ENCODE results near the gene KCNG1. TPM values are rescaled to one million over a fixed set of nuclear protein-coding genes. Genes with fewer than 3 reads are reported as not detected.
A peak's percentile ranks its signal among the peaks of the same experiment; 100 is the strongest.

Gene KCNG1
- total and polyA plus RNA-seq, 8 donors, result 0.98 to 4.0 (median 2.1) TPM

DNA sequence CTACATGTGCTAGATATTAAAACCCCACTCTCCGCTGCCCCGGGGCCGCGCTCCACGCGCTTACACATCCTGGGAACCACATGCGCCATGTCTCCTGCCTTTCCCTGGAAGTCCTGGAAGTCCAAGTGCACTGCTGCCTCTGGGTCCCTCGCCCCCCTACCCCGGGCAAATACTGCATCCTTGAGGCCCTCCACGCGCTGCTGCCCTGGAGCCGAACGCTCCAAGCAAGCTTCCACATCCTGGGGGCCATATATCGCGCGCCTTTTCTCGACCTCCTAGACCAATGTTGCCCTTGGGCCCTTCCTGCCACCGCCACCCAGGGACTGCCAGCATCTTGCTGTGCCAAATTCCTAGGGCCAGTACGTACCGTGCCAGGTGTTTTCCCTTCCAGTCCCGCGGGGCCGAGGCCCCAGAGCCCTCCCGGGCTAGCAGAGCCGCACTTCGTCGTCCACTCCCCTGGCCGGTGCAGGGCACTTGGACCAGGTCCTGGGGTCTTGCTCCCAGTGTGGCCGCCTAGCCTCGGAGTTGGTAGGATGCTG, 779 bp upstream of the KCNG1 start:
- no peaks in the 10 kb centered on the region for H3K4me1 ChIP-seq
- FAIRE-seq, result no peak
- H3K27ac ChIP-seq, result no peak overlapping the region
- peak in 3 of 6 donors; percentile 16 to 42 (median 31) for DNase-seq
- peaks cover 0 to 13% (median 2%) of the 10 kb centered on the region in 4 donors for H3K27me3 ChIP-seq
- WGBS, 2 donors, result 13 to 15% methylated on average over 30 of the region's 30 CpGs
- H3K9me3 ChIP-seq, result no peaks in the 10 kb centered on the region
- intact Hi-C loops (cut with DNase I), result no loop called here
- no peaks in the 10 kb centered on the region for H3K36me3 ChIP-seq
- H3K4me3 ChIP-seq, result peak overlapping the region; percentile 23 to 59 (median 34)
- ATAC-seq, result peak; percentile 41 to 58 (median 48)
- TF ChIP-seq CTCF (IDR thresholded peaks at IDR 0.05), result no peak

GRCh38 chr20:51022227-51022802, 592 bp downstream of the KCNG1 start:
- Histone ChIP-seq H3K9me3 (no peaks in the 10 kb centered on the region), H3K4me3 (peak overlapping the region; percentile 23 to 59 (median 34)), H3K27me3 (peaks cover 0 to 13% (median 2%) of the 10 kb centered on the region in 4 donors), H3K27ac (no peak overlapping the region), H3K4me1 (no peaks in the 10 kb centered on the region), H3K36me3 (no peaks in the 10 kb centered on the region)
- 6 to 7% methylated on average over 39 of the region's 39 CpGs for WGBS, 2 donors
- DNase-seq (no peak), FAIRE-seq (no peak), ATAC-seq (peak in 2 of 4 donors; percentile 6 to 8)
- TF ChIP-seq CTCF (IDR thresholded peaks at IDR 0.05), result no peak
- intact Hi-C loops (cut with DNase I), result no loop called here

GRCh38 chr20:51021067-51022025, 1.6 kb downstream of the KCNG1 start:
- no peak for FAIRE-seq

DNA sequence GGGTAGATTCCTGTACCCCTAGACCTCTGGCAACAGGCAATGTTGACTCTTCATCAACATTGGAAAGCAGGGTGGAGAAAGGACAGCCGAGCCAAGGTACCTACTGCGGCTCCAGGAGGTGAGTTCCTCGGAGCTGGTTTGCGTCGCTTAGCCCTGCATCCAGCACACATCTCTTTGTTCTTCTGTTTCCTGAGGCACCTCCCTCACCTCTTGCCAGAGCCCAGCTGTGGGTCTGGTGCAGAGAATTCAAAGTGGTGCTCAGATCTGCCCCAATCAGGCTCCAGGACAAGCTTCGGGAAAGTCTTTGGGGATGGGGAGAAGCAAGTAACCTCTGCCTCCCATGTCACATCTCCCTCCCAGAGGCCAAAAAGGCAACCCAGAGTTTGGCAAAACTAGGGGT, 2.2 kb downstream of the KCNG1 start:
- no peak for TF ChIP-seq CTCF (IDR thresholded peaks at IDR 0.05)
- Histone ChIP-seq H3K4me3 (no peak overlapping the region), H3K27ac (no peak overlapping the region), H3K9me3 (no peaks in the 10 kb centered on the region), H3K4me1 (no peaks in the 10 kb centered on the region), H3K36me3 (no peaks in the 10 kb centered on the region), H3K27me3 (peaks cover 0 to 13% (median 2%) of the 10 kb centered on the region in 4 donors)
- ATAC-seq (no peak), FAIRE-seq (no peak), DNase-seq (peak in 1 of 6 donors; percentile 14)
- 64 to 72% methylated on average over 6 of the region's 6 CpGs for WGBS, 2 donors
- intact Hi-C loops (cut with DNase I), result no loop called here

More at GRCh38 chr20:51021067-51022025, 1.6 kb downstream of the KCNG1 start:
- peaks cover 0 to 13% (median 2%) of the 10 kb centered on the region in 4 donors for H3K27me3 ChIP-seq
- H3K27ac ChIP-seq, result no peak overlapping the region
- H3K9me3 ChIP-seq, result no peaks in the 10 kb centered on the region
- H3K4me3 ChIP-seq, result no peak overlapping the region
- TF ChIP-seq CTCF (IDR thresholded peaks at IDR 0.05), result no peak
- WGBS, 2 donors, result 53 to 62% methylated on average over 16 of the region's 16 CpGs
- H3K36me3 ChIP-seq, result no peaks in the 10 kb centered on the region
- DNase-seq (peak in 1 of 6 donors; percentile 25), ATAC-seq (no peak)
- no peaks in the 10 kb centered on the region for H3K4me1 ChIP-seq
- intact Hi-C loops (cut with DNase I), result no loop called here

Data from pancreas (tissue), 10 donors.